Liver (tissue), 9 donors: Measurements from ENCODE around the gene NDUFS6. TPM values are rescaled to one million over a fixed set of nuclear protein-coding genes. Genes with fewer than 3 reads are reported as not detected.

ENCODE experiments used
- DNase-seq: peaks from one replicate; pipeline ENCODE4 v3.0.0-alpha.2; 2017; ENCODE audit warnings: low spot score
- H3K27ac ChIP-seq, 2 donors: one replicate each; pipeline ENCODE4 v1.7.0; 2013; ENCODE audit warnings: inconsistent platforms in 2 of 2, low read length in 2 of 2, control low read depth in 1 of 2, low read depth in 1 of 2, mild to moderate bottlenecking in 1 of 2
- H3K27me3 ChIP-seq, 4 donors: one replicate each; pipeline versions ENCODE4 v1.6.1 to v1.7.0; 2013; ENCODE audit warnings: low read length in 3 of 4, inconsistent platforms in 1 of 4, mild to moderate bottlenecking in 1 of 4, moderate library complexity in 1 of 4; ENCODE audit not compliant: control insufficient read depth in 4 of 4, insufficient read depth in 4 of 4
- H3K36me3 ChIP-seq, 4 donors: one replicate each; pipeline versions ENCODE4 v1.6.1 to v1.7.0; 2013; ENCODE audit warnings: low read length in 3 of 4, mild to moderate bottlenecking in 3 of 4, low read depth in 1 of 4, moderate library complexity in 1 of 4; ENCODE audit not compliant: control insufficient read depth in 4 of 4, insufficient read depth in 3 of 4
- H3K4me1 ChIP-seq, 4 donors: one replicate each; pipeline versions ENCODE4 v1.6.1 to v1.7.0; 2013; ENCODE audit warnings: low read length in 3 of 4, mild to moderate bottlenecking in 3 of 4, moderate library complexity in 1 of 4; ENCODE audit not compliant: control insufficient read depth in 4 of 4, insufficient read depth in 4 of 4
- H3K4me3 ChIP-seq, 3 donors: one replicate each; pipeline versions ENCODE4 v1.6.1 to v1.7.0; 2013; ENCODE audit warnings: low read length in 3 of 3, control low read depth in 1 of 3, low read depth in 1 of 3, mild to moderate bottlenecking in 1 of 3
- H3K9ac ChIP-seq, 2 donors: one replicate each; pipeline ENCODE4 v1.7.0; 2013; ENCODE audit warnings: low read length in 2 of 2, mild to moderate bottlenecking in 2 of 2, moderate library complexity in 2 of 2, control low read depth in 1 of 2, low read depth in 1 of 2
- H3K9me3 ChIP-seq, 4 donors: one replicate each; pipeline versions ENCODE4 v1.6.1 to v1.7.0; 2013; ENCODE audit warnings: low read length in 3 of 4; ENCODE audit not compliant: control insufficient read depth in 4 of 4
- EGR1 ChIP-seq, 2 donors: IDR thresholded peaks; 2 replicates each; pipeline ENCODE4 v1.6.1; 2016 to 2018; ENCODE audit warnings: antibody characterized with exemption in 2 of 2, low read depth in 2 of 2
- FOXA1 ChIP-seq: IDR thresholded peaks from 2 replicates; pipeline ENCODE4 v1.6.1; 2016; ENCODE audit warnings: antibody characterized with exemption
- FOXA2 ChIP-seq: IDR thresholded peaks from 2 replicates; pipeline ENCODE4 v1.6.1; 2016; ENCODE audit warnings: antibody characterized with exemption
- GABPA ChIP-seq, 2 donors: IDR thresholded peaks in 1 of 2; conservative IDR thresholded peaks in 1 of 2; 2 replicates each; pipeline ENCODE4 v1.6.1; 2016; ENCODE audit warnings: antibody characterized with exemption in 2 of 2, mild to moderate bottlenecking in 1 of 2, moderate library complexity in 1 of 2
- HNF4A ChIP-seq, 2 donors: conservative IDR thresholded peaks; 2 replicates each; pipeline ENCODE4 v1.6.1; 2016; ENCODE audit warnings: antibody characterized with exemption in 2 of 2, mild to moderate bottlenecking in 2 of 2
- HNF4G ChIP-seq: IDR thresholded peaks from 2 replicates; pipeline ENCODE4 v1.6.1; 2016; ENCODE audit warnings: antibody characterized with exemption
- JUND ChIP-seq, 2 donors: IDR thresholded peaks; 2 replicates each; pipeline ENCODE4 v1.6.1; 2016; ENCODE audit warnings: antibody characterized with exemption in 2 of 2
- MAX ChIP-seq: IDR thresholded peaks from 2 replicates; pipeline ENCODE4 v1.6.1; 2016; ENCODE audit warnings: antibody characterized with exemption
- NR2F2 ChIP-seq: IDR thresholded peaks from 2 replicates; pipeline ENCODE4 v1.6.1; 2016; ENCODE audit warnings: antibody characterized with exemption
- RAD21 ChIP-seq, 2 donors: IDR thresholded peaks; 2 replicates each; pipeline ENCODE4 v1.6.1; 2016; ENCODE audit warnings: antibody characterized with exemption in 2 of 2, mild to moderate bottlenecking in 2 of 2
- RXRA ChIP-seq, 2 donors: IDR thresholded peaks; 2 replicates each; pipeline ENCODE4 v1.6.1; 2017 to 2018; ENCODE audit warnings: antibody characterized with exemption in 2 of 2, mild to moderate bottlenecking in 1 of 2
- SP1 ChIP-seq: IDR thresholded peaks from 2 replicates; pipeline ENCODE4 v1.6.1; 2018; ENCODE audit warnings: antibody characterized with exemption, mild to moderate bottlenecking
- TAF1 ChIP-seq: conservative IDR thresholded peaks from 2 replicates; pipeline ENCODE4 v1.6.1; 2016; ENCODE audit warnings: antibody characterized with exemption, mild to moderate bottlenecking
- YY1 ChIP-seq: IDR thresholded peaks from 2 replicates; pipeline ENCODE4 v1.6.1; 2016; ENCODE audit warnings: antibody characterized with exemption, mild to moderate bottlenecking
- WGBS: extraction: QIAGEN DNeasy Blood & Tissue Kit; methylation state at CpG from one replicate; pipeline ENCODE4 v1.1.7; 2013; 5-methylcytosine and 5-hydroxymethylcytosine counted together
- polyA plus RNA-seq, 2 donors: library from polyadenylated mRNA; stranded (reverse) in 1 of 2; unstranded in 1 of 2; fragments of 200-250 nt in 1 of 2; fragments of >200 nt in 1 of 2; fragmentation: Nextera tagmentation in 1 of 2; extraction: Ambion mirVana in 1 of 2; gene quantifications; one replicate each; pipeline versions ENCODE4 v1.2.1 to v1.2.3, GENCODE V29; 2013 to 2015
- total RNA-seq, 2 donors: library from RNA; depleted of rRNA; stranded (reverse); fragments of >200 nt; gene quantifications; one replicate each; pipeline ENCODE4 v1.2.3, GENCODE V29; 2014
- TF ChIP-seq, protein P1 (sequence below): IDR thresholded peaks from 2 replicates; pipeline ENCODE4 v1.6.1; 2016; ENCODE audit warnings: antibody characterized with exemption
- TF ChIP-seq, protein P2 (sequence below): IDR thresholded peaks from 2 replicates; pipeline ENCODE4 v1.6.1; 2016; ENCODE audit warnings: antibody characterized with exemption
- TF ChIP-seq, protein P3 (sequence below): IDR thresholded peaks from 2 replicates; pipeline ENCODE4 v1.6.1; 2016; ENCODE audit warnings: antibody characterized with exemption, mild to moderate bottlenecking
- donor health status: healthy.
- donor health status: healthy.
- donor health status: healthy.
- donor health status: healthy.
- donor health status: healthy.

Gene NDUFS6
- total and polyA plus RNA-seq, 4 donors: 18.7 to 82.5 (median 47.3) TPM

GRCh38 chr5:1818784-1819183, 17.6 kb downstream of the NDUFS6 start:
- H3K4me1 ChIP-seq: no peaks in the 10 kb centered on the region
- H3K27me3 ChIP-seq: no peaks in the 10 kb centered on the region
- no peaks in the 10 kb centered on the region for H3K9me3 ChIP-seq
- DNase-seq: no peak
- no peak overlapping the region for H3K27ac ChIP-seq
- TF ChIP-seq HNF4G (no peak), GABPA (IDR thresholded peaks at IDR 0.05 in 1 of 2, conservative IDR thresholded peaks at IDR 0.05 in 1 of 2) (no peak), RXRA (IDR thresholded peaks at IDR 0.05) (no peak), TAF1 (no peak), JUND (IDR thresholded peaks at IDR 0.05) (no peak), NR2F2 (no peak), YY1 (no peak), HNF4A (conservative IDR thresholded peaks at IDR 0.05) (no peak), EGR1 (IDR thresholded peaks at IDR 0.05; ENCODE audit: low read depth in 2 of 2) (no peak), FOXA1 (no peak), RAD21 (IDR thresholded peaks at IDR 0.05) (no peak)
- TF ChIP-seq, protein P1, sequence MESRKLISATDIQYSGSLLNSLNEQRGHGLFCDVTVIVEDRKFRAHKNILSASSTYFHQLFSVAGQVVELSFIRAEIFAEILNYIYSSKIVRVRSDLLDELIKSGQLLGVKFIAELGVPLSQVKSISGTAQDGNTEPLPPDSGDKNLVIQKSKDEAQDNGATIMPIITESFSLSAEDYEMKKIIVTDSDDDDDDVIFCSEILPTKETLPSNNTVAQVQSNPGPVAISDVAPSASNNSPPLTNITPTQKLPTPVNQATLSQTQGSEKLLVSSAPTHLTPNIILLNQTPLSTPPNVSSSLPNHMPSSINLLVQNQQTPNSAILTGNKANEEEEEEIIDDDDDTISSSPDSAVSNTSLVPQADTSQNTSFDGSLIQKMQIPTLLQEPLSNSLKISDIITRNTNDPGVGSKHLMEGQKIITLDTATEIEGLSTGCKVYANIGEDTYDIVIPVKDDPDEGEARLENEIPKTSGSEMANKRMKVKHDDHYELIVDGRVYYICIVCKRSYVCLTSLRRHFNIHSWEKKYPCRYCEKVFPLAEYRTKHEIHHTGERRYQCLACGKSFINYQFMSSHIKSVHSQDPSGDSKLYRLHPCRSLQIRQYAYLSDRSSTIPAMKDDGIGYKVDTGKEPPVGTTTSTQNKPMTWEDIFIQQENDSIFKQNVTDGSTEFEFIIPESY: no peak
- TF ChIP-seq, protein P2, sequence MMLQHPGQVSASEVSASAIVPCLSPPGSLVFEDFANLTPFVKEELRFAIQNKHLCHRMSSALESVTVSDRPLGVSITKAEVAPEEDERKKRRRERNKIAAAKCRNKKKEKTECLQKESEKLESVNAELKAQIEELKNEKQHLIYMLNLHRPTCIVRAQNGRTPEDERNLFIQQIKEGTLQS: no peak
- WGBS: 89% methylated on average over 5 of the region's 5 CpGs
- H3K4me3 ChIP-seq: no peak overlapping the region
- peaks cover 24 to 74% (median 47%) of the 10 kb centered on the region in 4 donors for H3K36me3 ChIP-seq
- no peak overlapping the region for H3K9ac ChIP-seq

GRCh38 chr5:1819458-1819857, 18.3 kb downstream of the NDUFS6 start:
- TF ChIP-seq TAF1 (no peak), NR2F2 (no peak), FOXA1 (no peak), RXRA (IDR thresholded peaks at IDR 0.05) (no peak), SP1 (no peak), FOXA2 (no peak)
- Histone ChIP-seq H3K9me3 (no peaks in the 10 kb centered on the region), H3K9ac (no peak overlapping the region), H3K36me3 (peaks cover 25 to 67% (median 41%) of the 10 kb centered on the region in 4 donors), H3K27ac (no peak overlapping the region), H3K4me1 (no peaks in the 10 kb centered on the region), H3K4me3 (no peak overlapping the region), H3K27me3 (no peaks in the 10 kb centered on the region)
- 97% methylated on average over 2 of the region's 2 CpGs for WGBS
- DNase-seq: no peak

DNA sequence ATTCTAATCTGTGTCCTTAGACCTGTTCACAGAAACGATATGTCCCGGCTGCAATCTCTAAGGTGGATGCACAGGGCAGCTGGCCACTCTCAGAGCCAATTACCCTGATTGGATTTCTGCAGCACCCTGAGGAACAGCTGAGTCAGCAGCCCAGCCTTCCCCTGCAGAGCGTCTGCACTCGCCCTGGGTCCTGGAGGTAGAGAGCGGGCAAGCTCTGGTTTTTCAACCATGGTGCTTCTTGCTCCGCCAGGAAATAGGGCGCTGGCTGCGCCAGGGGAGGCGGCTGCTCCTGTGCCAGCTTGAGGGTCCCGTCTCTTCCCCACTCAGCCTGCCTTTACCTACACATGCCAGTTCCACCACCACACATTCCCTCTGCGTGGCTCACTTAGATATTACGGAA, 19.2 kb downstream of the NDUFS6 start:
- no peaks in the 10 kb centered on the region for H3K9me3 ChIP-seq
- no peak overlapping the region for H3K4me3 ChIP-seq
- no peak for DNase-seq
- H3K27me3 ChIP-seq: no peaks in the 10 kb centered on the region
- 88% methylated on average over 12 of the region's 12 CpGs for WGBS
- H3K4me1 ChIP-seq: no peaks in the 10 kb centered on the region
- H3K36me3 ChIP-seq: peaks cover 18 to 58% (median 34%) of the 10 kb centered on the region in 4 donors
- TF ChIP-seq HNF4A (conservative IDR thresholded peaks at IDR 0.05) (no peak), SP1 (no peak), MAX (no peak), EGR1 (IDR thresholded peaks at IDR 0.05; ENCODE audit: low read depth in 2 of 2) (no peak), GABPA (IDR thresholded peaks at IDR 0.05 in 1 of 2, conservative IDR thresholded peaks at IDR 0.05 in 1 of 2) (no peak), NR2F2 (no peak), YY1 (no peak)
- TF ChIP-seq, protein P3, sequence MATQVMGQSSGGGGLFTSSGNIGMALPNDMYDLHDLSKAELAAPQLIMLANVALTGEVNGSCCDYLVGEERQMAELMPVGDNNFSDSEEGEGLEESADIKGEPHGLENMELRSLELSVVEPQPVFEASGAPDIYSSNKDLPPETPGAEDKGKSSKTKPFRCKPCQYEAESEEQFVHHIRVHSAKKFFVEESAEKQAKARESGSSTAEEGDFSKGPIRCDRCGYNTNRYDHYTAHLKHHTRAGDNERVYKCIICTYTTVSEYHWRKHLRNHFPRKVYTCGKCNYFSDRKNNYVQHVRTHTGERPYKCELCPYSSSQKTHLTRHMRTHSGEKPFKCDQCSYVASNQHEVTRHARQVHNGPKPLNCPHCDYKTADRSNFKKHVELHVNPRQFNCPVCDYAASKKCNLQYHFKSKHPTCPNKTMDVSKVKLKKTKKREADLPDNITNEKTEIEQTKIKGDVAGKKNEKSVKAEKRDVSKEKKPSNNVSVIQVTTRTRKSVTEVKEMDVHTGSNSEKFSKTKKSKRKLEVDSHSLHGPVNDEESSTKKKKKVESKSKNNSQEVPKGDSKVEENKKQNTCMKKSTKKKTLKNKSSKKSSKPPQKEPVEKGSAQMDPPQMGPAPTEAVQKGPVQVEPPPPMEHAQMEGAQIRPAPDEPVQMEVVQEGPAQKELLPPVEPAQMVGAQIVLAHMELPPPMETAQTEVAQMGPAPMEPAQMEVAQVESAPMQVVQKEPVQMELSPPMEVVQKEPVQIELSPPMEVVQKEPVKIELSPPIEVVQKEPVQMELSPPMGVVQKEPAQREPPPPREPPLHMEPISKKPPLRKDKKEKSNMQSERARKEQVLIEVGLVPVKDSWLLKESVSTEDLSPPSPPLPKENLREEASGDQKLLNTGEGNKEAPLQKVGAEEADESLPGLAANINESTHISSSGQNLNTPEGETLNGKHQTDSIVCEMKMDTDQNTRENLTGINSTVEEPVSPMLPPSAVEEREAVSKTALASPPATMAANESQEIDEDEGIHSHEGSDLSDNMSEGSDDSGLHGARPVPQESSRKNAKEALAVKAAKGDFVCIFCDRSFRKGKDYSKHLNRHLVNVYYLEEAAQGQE: no peak
- TF ChIP-seq, protein P1: no peak
- no peak overlapping the region for H3K9ac ChIP-seq
- H3K27ac ChIP-seq: no peak overlapping the region
